Body of pancreas (tissue), 4 donors: ENCODE data around the gene CDK17.

Source experiments
- CTCF ChIP-seq, 7 experiments: fragments of 450-650 bp in 4 of 7; fragments of 200-600 bp in 3 of 7; sonication (generic) in 3 of 7; IDR thresholded peaks; one replicate each; pipeline ENCODE4 v1.5.1; 2016 to 2019; ENCODE audit warnings: antibody characterized with exemption in 7 of 7
- POLR2A ChIP-seq, 3 donors: fragments of 450-650 bp; IDR thresholded peaks; one replicate each; pipeline ENCODE4 v1.6.1; 2016; ENCODE audit warnings: antibody characterized with exemption in 3 of 3, mild to moderate bottlenecking in 2 of 3

- TF ChIP-seq CTCF (IDR thresholded peaks at IDR 0.05) (no peak), POLR2A (IDR thresholded peaks at IDR 0.05) (no peak)
Observed at GRCh38 chr12:96356831-96357230, 43.4 kb downstream of the CDK17 start.
